GM13977 (cell line): ENCODE data around the gene TRMT112.

Experiments used
- DNase-seq: peaks from one replicate; pipeline ENCODE4 v3.0.0; 2012; ENCODE audit warnings: low spot score
- in situ Hi-C: fragments of 300-500 bp; cut with MboI; formaldehyde crosslinking; loops from one replicate; pipeline ENCODE4 v1.12.0; 2022; ENCODE audit warnings: low sequenced_read_pairs, low pct_unique_long_range_greater_than_20kb, mixed read lengths, inconsistent platforms; ENCODE audit not compliant: unreplicated experiment
- TF ChIP-seq, protein P1 (sequence below): IDR thresholded peaks from 2 replicates; pipeline ENCODE4 v1.5.1; 2012; ENCODE audit warnings: mild to moderate bottlenecking, control low read depth; ENCODE audit not compliant: insufficient read depth; ENCODE audit errors: extremely low read depth, missing control alignments

TRMT112 gene

DNA sequence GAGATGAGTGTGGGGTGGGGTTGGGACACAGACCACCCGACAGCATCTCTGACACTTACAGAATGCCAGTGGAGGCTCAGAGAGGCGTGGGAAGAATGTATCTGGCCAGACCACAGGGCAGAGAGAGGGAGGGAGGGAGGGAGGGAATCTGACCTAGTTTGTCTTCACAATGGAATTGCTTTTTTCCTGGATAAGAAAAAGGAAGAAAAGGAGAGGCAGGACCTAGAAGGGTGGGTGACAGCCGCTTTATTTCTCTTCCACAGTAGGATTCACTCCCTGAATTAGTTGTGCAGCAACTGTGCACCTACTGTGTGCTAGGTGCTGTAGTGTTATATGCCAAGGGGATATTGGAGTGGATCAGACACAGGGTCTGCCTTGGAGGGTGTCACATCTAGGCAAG is 22.6 kb downstream of the TRMT112 start:
- TF ChIP-seq, protein P1, sequence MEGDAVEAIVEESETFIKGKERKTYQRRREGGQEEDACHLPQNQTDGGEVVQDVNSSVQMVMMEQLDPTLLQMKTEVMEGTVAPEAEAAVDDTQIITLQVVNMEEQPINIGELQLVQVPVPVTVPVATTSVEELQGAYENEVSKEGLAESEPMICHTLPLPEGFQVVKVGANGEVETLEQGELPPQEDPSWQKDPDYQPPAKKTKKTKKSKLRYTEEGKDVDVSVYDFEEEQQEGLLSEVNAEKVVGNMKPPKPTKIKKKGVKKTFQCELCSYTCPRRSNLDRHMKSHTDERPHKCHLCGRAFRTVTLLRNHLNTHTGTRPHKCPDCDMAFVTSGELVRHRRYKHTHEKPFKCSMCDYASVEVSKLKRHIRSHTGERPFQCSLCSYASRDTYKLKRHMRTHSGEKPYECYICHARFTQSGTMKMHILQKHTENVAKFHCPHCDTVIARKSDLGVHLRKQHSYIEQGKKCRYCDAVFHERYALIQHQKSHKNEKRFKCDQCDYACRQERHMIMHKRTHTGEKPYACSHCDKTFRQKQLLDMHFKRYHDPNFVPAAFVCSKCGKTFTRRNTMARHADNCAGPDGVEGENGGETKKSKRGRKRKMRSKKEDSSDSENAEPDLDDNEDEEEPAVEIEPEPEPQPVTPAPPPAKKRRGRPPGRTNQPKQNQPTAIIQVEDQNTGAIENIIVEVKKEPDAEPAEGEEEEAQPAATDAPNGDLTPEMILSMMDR = no peak
- no peak for DNase-seq
- in situ Hi-C loops = no loop called here

DNA sequence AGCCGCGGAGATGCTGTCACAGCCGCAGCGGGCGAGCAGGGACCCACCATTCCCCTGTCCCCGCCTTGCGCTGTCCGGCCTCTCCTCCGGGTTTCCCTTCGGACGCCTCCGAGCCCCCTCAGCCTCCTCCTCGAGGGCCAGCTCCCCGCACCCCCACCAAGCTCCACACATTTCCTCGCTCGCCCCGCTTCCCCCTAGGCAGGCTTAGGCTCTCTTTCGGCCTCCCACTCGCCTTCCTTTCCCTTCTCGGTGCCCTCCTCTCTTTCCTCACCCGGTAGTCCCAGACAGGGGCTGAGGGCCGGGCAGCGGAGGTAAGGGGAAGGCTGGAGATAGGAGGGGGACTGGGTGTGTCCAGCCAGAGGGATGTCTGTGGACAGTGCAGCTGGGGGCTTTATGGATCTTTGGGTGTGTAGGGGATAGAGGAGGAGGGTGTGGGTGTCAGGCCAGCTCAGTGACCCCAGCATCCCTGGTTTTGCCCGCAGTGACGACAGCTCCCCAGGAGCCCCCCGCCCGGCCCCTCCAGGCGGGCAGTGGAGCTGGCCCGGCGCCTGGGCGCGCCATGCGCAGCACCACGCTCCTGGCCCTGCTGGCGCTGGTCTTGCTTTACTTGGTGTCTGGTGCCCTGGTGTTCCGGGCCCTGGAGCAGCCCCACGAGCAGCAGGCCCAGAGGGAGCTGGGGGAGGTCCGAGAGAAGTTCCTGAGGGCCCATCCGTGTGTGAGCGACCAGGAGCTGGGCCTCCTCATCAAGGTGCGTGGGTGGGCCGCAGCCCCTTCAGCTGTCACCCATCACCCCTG is 24.7 kb downstream of the TRMT112 start:
- TF ChIP-seq, protein P1 = no peak
- DNase-seq = no peak
- in situ Hi-C loops = no loop called here

DNA sequence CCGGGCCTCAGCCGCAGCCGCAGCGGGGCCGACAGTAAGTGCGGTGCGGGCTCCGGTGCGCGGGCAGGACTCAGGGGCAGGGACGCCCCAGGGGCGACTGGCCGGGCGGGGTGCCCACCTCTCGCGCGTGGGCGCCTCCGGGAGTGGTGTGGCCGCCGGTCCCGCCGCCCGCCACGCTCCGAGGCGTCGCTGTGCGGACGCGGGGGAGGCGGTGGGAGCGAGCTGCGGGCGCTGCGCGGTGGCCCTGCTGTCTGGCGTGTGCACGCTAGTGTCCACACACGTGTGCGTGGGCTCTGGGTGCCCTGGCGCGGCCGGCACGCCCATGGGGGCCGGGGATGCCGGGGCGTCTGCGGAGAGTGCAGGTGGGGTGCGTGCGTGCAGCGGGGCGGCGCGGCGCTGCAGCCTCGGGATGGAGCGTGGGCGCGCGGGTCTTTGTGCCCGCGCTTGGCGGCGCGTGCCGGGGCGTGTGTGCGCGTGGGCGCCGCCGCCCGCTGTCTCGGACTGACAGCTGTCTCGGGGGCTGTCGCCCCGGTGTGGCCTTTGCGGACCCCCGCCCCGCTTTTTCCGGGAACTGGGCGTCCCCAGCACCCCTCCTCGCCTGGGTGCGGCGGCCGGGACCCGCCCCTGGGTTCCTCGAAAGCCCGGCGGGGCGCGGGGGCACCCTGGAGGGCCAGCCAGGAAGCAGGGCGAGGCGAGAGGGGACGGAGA is 25.5 kb downstream of the TRMT112 start:
- TF ChIP-seq, protein P1 = no peak
- in situ Hi-C loops = no loop called here
- DNase-seq = no peak

DNA sequence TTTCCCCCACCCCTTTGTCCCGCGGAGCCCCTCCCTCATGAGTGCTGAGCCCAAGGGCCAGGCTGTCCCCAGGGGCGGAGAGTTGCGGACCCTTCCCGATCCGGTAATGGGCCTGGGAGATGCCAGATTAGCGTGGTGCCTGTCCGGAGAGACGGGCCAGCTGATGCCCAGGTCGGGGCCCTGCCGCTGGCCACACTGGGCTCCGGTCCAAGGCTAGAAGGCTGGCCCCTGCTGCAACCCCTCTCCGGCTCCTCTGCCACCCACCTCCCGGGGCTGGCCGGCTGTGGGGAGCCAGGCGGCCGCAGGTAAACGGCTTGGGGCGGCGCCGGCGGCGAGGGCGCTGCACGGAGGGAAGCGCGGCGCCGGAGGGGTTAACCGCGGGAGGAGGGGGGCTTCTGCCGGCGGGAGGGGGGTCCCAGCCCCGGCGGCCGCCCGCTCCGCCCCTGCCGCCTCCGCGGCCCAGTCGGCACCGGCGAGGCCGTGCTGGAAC is 26.1 kb downstream of the TRMT112 start, which contains the start of gene KCNK4:
TSS of gene KCNK4 (plus strand) at position 41 of the 490 bp plus-strand sequence. CDS start 1,717 bp downstream, outside the sequence.
- in situ Hi-C loops = no loop called here

DNA sequence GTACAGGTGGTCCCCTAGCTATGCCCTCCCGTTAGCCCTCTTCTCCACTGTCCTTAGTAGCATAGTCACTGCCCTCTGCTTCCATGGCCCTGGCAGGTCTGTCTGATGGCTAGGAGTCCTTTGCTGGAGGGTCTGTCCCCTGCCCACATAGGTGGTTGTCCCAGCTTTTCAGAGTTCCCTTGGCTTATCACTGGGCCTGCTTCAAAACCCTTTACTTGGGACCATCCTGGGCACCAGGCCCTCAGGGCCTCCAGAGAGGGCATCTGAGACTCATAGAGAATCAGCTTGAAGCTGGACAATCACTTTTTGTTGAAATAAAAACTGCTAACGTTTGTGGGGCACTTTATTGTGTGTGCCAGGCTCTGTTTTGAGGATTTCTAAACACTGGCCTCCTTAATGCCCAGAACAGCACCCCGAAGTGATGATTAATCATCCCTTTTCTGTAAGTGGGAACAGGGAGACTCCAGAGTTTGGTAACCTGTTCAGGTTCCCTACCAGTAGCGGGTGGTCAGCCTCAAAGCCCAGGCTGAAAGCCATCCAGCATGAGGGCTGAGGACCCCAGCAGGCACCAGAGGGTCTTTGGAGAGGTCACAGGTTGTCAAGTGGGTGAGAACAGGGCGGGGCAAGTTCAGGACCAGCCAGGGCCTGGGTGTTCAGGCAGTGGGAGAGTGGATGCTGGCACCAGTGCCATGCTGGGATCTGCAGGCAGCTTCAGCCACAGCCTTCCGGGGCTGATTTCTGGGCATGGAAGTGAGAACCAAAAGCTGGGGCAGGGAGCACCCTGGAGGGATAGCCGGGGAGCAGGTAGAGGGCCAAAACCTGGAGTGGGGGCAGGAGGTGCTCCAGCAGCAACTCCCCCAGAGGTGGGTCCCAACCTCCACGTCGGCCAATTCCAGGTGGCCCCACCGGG is 26.8 kb downstream of the TRMT112 start:
- in situ Hi-C loops = no loop called here
- TF ChIP-seq, protein P1 = no peak
- DNase-seq = no peak

More for the DNA sequence above, 26.1 kb downstream of the TRMT112 start, which contains the start of gene KCNK4:
- TF ChIP-seq, protein P1 = no peak
- no peak for DNase-seq
